ENCODE results near the gene PDZRN3.

PDZRN3 gene

GRCh38 chr3:73413619-73414018, 211.1 kb downstream of the PDZRN3 start:
- Histone ChIP-seq H2AK5ac (ENCODE audit: low read length) (no peak overlapping the region), H2BK5ac (ENCODE audit: low read depth, low read length, poor library complexity) (no peak overlapping the region), H3K4me1 (ENCODE audit: control insufficient read depth in 1 of 2, insufficient read depth in 2 of 2, low read length in 2 of 2) (no peaks in the 10 kb centered on the region), H3K27ac (ENCODE audit: low read depth, low read length) (no peak overlapping the region), H3K4me2 (ENCODE audit: low read length) (no peak overlapping the region), H3K9me3 (ENCODE audit: insufficient read depth, low read depth, low read length) (peaks cover 2% of the 10 kb centered on the region), H3K9ac (ENCODE audit: low read length) (no peak overlapping the region), H2BK12ac (ENCODE audit: low read length) (no peak overlapping the region), H3K79me2 (ENCODE audit: control insufficient read depth, insufficient read depth, low read length, poor library complexity) (no peaks in the 10 kb centered on the region), H3K79me1 (ENCODE audit: low read length) (no peaks in the 10 kb centered on the region), H2BK120ac (ENCODE audit: insufficient read depth, low read length, poor library complexity) (no peak overlapping the region), H3K18ac (ENCODE audit: low read length) (peak overlapping the region; percentile 53), H2AFZ (ENCODE audit: insufficient read depth, low read length, poor library complexity) (no peak overlapping the region), H3K4ac (ENCODE audit: low read depth, low read length) (no peak overlapping the region), H3K27me3 (ENCODE audit: insufficient read depth, low read length) (no peaks in the 10 kb centered on the region), H3K36me3 (ENCODE audit: control insufficient read depth in 1 of 2, insufficient read depth in 2 of 2, low read length in 2 of 2) (peaks cover 3 to 4% of the 10 kb centered on the region in 2 experiments), H4K91ac (ENCODE audit: low read depth, low read length) (no peak overlapping the region), H3K14ac (ENCODE audit: low read length) (no peak overlapping the region), H3K23ac (ENCODE audit: low read length) (no peak overlapping the region), H4K8ac (ENCODE audit: low read depth, low read length) (no peak overlapping the region), H4K12ac (ENCODE audit: low read depth, low read length) (no peak overlapping the region), H3K4me3 (ENCODE audit: low read depth, low read length) (no peak overlapping the region)
- no CpG with 5 or more reads among the region's 9 CpGs for WGBS (ENCODE audit: extremely low coverage, insufficient coverage, insufficient read length)
- no peak for DNase-seq

- Histone ChIP-seq H3K9me3 (ENCODE audit: insufficient read depth, low read depth, low read length) (peaks cover 2% of the 10 kb centered on the region), H3K4me2 (ENCODE audit: low read length) (no peak overlapping the region), H3K27me3 (ENCODE audit: insufficient read depth, low read length) (no peaks in the 10 kb centered on the region), H2AFZ (ENCODE audit: insufficient read depth, low read length, poor library complexity) (no peak overlapping the region), H3K36me3 (ENCODE audit: control insufficient read depth in 1 of 2, insufficient read depth in 2 of 2, low read length in 2 of 2) (peaks cover 3 to 4% of the 10 kb centered on the region in 2 experiments), H3K14ac (ENCODE audit: low read length) (no peak overlapping the region), H3K23ac (ENCODE audit: low read length) (no peak overlapping the region), H2BK5ac (ENCODE audit: low read depth, low read length, poor library complexity) (no peak overlapping the region), H2AK5ac (ENCODE audit: low read length) (no peak overlapping the region), H2BK120ac (ENCODE audit: insufficient read depth, low read length, poor library complexity) (no peak overlapping the region), H3K79me2 (ENCODE audit: control insufficient read depth, insufficient read depth, low read length, poor library complexity) (no peaks in the 10 kb centered on the region), H3K18ac (ENCODE audit: low read length) (no peak overlapping the region), H3K4me3 (ENCODE audit: low read depth, low read length) (no peak overlapping the region), H4K12ac (ENCODE audit: low read depth, low read length) (no peak overlapping the region), H3K4ac (ENCODE audit: low read depth, low read length) (no peak overlapping the region), H4K91ac (ENCODE audit: low read depth, low read length) (no peak overlapping the region), H4K8ac (ENCODE audit: low read depth, low read length) (no peak overlapping the region), H3K9ac (ENCODE audit: low read length) (no peak overlapping the region), H3K27ac (ENCODE audit: low read depth, low read length) (no peak overlapping the region), H3K4me1 (ENCODE audit: control insufficient read depth in 1 of 2, insufficient read depth in 2 of 2, low read length in 2 of 2) (no peaks in the 10 kb centered on the region), H2BK12ac (ENCODE audit: low read length) (no peak overlapping the region), H3K79me1 (ENCODE audit: low read length) (no peaks in the 10 kb centered on the region)
- WGBS (ENCODE audit: extremely low coverage, insufficient coverage, insufficient read length) = no CpG with 5 or more reads among the region's 5 CpGs
- no peak for DNase-seq
Observed at GRCh38 chr3:73411993-73412392, 212.7 kb downstream of the PDZRN3 start.

DNA sequence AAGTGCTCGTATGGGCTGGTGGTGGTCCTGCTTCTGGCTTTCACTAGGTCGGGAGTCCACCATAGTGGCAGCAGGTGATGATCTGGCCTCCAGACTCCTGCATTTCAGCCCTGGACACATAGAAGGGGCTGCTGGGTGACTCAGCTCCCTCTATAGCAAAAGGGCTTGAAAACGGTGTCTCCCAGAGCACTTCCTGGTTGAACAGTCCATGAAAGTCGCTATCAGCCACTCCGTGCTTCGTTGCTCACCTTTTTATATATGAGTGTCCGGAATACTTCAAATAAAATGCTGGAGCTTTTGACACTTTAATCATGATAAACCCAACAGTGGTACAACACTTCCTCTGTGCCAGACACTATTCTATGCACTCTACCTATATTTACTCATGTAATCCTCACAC, 213.2 kb downstream of the PDZRN3 start:
- Histone ChIP-seq H3K36me3 (ENCODE audit: control insufficient read depth in 1 of 2, insufficient read depth in 2 of 2, low read length in 2 of 2) (peaks cover 3 to 4% of the 10 kb centered on the region in 2 experiments), H2AK5ac (ENCODE audit: low read length) (no peak overlapping the region), H3K23ac (ENCODE audit: low read length) (no peak overlapping the region), H3K9me3 (ENCODE audit: insufficient read depth, low read depth, low read length) (peaks cover 2% of the 10 kb centered on the region), H3K27me3 (ENCODE audit: insufficient read depth, low read length) (no peaks in the 10 kb centered on the region), H3K27ac (ENCODE audit: low read depth, low read length) (no peak overlapping the region), H3K79me1 (ENCODE audit: low read length) (no peaks in the 10 kb centered on the region), H3K79me2 (ENCODE audit: control insufficient read depth, insufficient read depth, low read length, poor library complexity) (no peaks in the 10 kb centered on the region), H3K18ac (ENCODE audit: low read length) (no peak overlapping the region), H3K9ac (ENCODE audit: low read length) (no peak overlapping the region), H3K4ac (ENCODE audit: low read depth, low read length) (no peak overlapping the region), H4K12ac (ENCODE audit: low read depth, low read length) (no peak overlapping the region), H3K14ac (ENCODE audit: low read length) (no peak overlapping the region), H3K4me2 (ENCODE audit: low read length) (no peak overlapping the region), H3K4me1 (ENCODE audit: control insufficient read depth in 1 of 2, insufficient read depth in 2 of 2, low read length in 2 of 2) (no peaks in the 10 kb centered on the region), H4K8ac (ENCODE audit: low read depth, low read length) (no peak overlapping the region), H2BK5ac (ENCODE audit: low read depth, low read length, poor library complexity) (no peak overlapping the region), H2BK12ac (ENCODE audit: low read length) (no peak overlapping the region), H3K4me3 (ENCODE audit: low read depth, low read length) (no peak overlapping the region), H4K91ac (ENCODE audit: low read depth, low read length) (no peak overlapping the region), H2AFZ (ENCODE audit: insufficient read depth, low read length, poor library complexity) (no peak overlapping the region), H2BK120ac (ENCODE audit: insufficient read depth, low read length, poor library complexity) (no peak overlapping the region)
- no CpG with 5 or more reads among the region's 7 CpGs for WGBS (ENCODE audit: extremely low coverage, insufficient coverage, insufficient read length)
- no peak for DNase-seq

- H3K79me1 ChIP-seq (ENCODE audit: low read length) = no peaks in the 10 kb centered on the region
- no peak overlapping the region for H3K14ac ChIP-seq (ENCODE audit: low read length)
- H2BK12ac ChIP-seq (ENCODE audit: low read length) = no peak overlapping the region
- no peaks in the 10 kb centered on the region for H3K79me2 ChIP-seq (ENCODE audit: control insufficient read depth, insufficient read depth, low read length, poor library complexity)
- H3K4ac ChIP-seq (ENCODE audit: low read depth, low read length) = no peak overlapping the region
- peaks cover 0 to 2% of the 10 kb centered on the region in 2 experiments for H3K4me1 ChIP-seq (ENCODE audit: control insufficient read depth in 1 of 2, insufficient read depth in 2 of 2, low read length in 2 of 2)
- H3K4me2 ChIP-seq (ENCODE audit: low read length) = no peak overlapping the region
- H2AFZ ChIP-seq (ENCODE audit: insufficient read depth, low read length, poor library complexity) = no peak overlapping the region
- no peak overlapping the region for H4K91ac ChIP-seq (ENCODE audit: low read depth, low read length)
- no CpG with 5 or more reads among the region's 10 CpGs for WGBS (ENCODE audit: extremely low coverage, insufficient coverage, insufficient read length)
- peaks cover 3 to 4% of the 10 kb centered on the region in 2 experiments for H3K36me3 ChIP-seq (ENCODE audit: control insufficient read depth in 1 of 2, insufficient read depth in 2 of 2, low read length in 2 of 2)
- no peak overlapping the region for H4K8ac ChIP-seq (ENCODE audit: low read depth, low read length)
- H3K27ac ChIP-seq (ENCODE audit: low read depth, low read length) = no peak overlapping the region
- no peak overlapping the region for H3K23ac ChIP-seq (ENCODE audit: low read length)
- no peak overlapping the region for H3K4me3 ChIP-seq (ENCODE audit: low read depth, low read length)
- no peaks in the 10 kb centered on the region for H3K9me3 ChIP-seq (ENCODE audit: insufficient read depth, low read depth, low read length)
- no peaks in the 10 kb centered on the region for H3K27me3 ChIP-seq (ENCODE audit: insufficient read depth, low read length)
- H4K12ac ChIP-seq (ENCODE audit: low read depth, low read length) = no peak overlapping the region
- no peak for DNase-seq
- H3K9ac ChIP-seq (ENCODE audit: low read length) = no peak overlapping the region
- H2BK5ac ChIP-seq (ENCODE audit: low read depth, low read length, poor library complexity) = no peak overlapping the region
- no peak overlapping the region for H3K18ac ChIP-seq (ENCODE audit: low read length)
- H2BK120ac ChIP-seq (ENCODE audit: insufficient read depth, low read length, poor library complexity) = no peak overlapping the region
- no peak overlapping the region for H2AK5ac ChIP-seq (ENCODE audit: low read length)
Observed at GRCh38 chr3:73409138-73409763, 215.5 kb downstream of the PDZRN3 start.
